HG03097 (cell line): ENCODE data around the gene CEP72.
"Not testable (repeated sequence)": the region's sequence is repeated elsewhere in the genome, so short reads cannot be mapped to it uniquely, and the experiment has no call there.

ENCODE experiments used
- ATAC-seq: cut with Tn5 transposase; IDR thresholded peaks from one replicate; pipeline ENCODE4 v1.9.1; 2021; ENCODE audit not compliant: unreplicated experiment, low FRiP score

The CEP72 gene

DNA sequence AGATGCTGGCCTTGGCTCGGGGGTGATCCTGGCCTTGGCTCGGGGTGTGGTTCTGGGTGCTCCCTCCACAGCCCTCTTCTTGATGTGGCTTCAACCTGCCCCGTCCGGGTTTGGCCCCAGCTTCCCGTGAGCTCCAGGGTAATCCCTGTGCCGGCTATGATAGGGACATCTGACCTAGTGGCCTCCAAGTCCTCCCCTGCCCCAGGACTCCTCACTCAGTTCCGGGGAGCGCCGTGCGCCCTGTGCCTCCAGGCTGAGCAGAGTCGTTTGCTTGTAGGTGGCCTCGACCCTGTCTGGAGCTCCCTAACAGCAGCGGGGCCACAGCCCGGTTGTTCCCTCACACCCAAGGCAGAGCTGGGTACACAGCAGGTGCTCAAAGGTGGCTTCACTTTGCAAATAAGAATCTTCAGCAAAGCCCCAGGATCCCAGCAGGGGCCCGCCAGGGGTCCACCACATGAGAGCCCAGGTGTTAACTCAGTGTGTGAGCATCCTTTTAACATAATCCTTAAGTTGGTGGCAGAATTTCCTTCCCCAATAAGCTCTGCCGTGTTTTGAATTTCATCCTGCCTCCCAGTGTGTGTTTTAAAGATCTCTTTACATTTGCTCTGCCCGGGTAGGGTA is 32.3 kb upstream of the CEP72 start:
- no peak for ATAC-seq

- no peak for ATAC-seq
Measured at GRCh38 chr5:580436-580835, 31.7 kb upstream of the CEP72 start.

DNA sequence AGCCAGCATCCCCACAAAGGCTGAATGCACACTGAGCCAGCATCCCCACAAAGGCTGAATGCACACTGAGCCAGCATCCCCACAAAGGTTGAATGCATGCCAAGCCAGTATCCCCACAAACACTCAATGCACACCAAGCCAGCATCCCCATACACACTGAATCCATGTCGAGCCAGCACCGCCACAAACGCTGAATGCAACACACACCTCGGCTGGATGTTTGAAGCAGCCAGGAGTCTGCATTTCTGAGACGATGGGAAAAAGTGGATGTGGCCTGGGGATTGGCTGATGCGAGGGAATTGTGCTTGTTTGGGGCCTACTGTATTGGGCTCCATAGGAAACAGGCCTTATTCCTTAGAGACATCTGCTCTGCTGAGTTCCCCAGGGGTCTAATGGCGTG is 30.9 kb upstream of the CEP72 start:
- ATAC-seq: no peak

DNA sequence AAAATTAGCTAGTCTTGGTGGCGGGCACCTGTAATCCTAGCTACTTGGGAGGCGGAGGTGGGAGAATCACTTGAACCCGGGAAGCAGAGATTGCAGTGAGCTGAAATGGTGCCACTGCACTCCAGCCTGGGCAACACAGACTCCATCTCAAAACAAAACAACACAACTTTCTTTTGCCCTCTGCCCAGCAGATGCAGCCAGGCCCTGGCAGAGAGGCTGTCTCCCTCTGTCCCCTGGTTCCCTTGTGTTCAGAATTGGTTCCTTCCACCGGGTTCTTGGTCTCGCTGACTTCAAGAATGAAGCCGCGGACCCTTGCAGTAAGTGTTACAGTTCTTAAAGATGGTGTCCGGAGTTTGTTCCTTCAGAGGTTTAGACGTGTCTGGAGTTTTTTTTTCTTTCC is 30.2 kb upstream of the CEP72 start:
- no peak for ATAC-seq

DNA sequence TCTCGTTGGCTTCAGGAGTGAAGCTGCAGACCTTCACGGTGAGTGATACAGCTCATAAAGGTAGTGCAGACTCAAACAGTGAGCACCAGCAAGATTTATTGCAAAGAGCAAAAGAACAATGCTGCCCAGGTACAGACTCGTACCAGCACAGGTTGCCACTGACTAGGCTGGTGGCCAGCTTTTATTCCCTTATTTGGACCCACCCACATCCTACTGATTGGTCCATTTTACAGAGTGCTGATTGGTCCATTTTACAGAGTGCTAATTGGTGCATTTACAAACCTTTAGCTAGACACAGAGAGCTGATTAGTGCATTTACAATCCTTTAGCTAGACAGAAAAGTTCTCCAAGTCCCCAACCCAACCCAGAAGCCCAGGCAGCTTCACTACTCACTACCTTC is 29.7 kb upstream of the CEP72 start:
- ATAC-seq: not testable (repeated sequence)

GRCh38 chr5:582936-583635 is 29.1 kb upstream of the CEP72 start:
- ATAC-seq: no peak

GRCh38 chr5:583645-584044 is 28.5 kb upstream of the CEP72 start:
- ATAC-seq: no peak

- no peak for ATAC-seq
Measured at GRCh38 chr5:584216-584615, 27.9 kb upstream of the CEP72 start.

- no peak for ATAC-seq
Measured at GRCh38 chr5:584846-585245, 27.3 kb upstream of the CEP72 start.

DNA sequence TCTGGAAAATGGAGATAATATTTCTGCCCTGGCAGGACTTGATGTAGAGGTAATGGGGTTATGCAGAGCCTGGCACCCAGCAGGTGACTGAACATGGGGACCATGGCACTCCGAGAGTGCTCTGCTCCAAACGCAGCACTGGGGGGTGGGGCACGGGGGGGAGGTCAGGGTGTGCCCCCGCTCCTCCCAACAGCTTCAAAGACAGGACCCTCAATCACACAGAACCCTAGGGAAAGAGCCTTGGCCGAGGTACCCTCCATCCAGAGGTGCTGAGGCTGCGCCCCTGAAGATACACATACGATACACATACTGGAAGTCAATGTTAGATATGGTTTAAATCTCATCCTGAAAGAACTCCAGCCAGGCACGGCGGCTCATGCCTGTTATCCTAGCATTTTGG is 26.6 kb upstream of the CEP72 start:
- ATAC-seq: no peak

DNA sequence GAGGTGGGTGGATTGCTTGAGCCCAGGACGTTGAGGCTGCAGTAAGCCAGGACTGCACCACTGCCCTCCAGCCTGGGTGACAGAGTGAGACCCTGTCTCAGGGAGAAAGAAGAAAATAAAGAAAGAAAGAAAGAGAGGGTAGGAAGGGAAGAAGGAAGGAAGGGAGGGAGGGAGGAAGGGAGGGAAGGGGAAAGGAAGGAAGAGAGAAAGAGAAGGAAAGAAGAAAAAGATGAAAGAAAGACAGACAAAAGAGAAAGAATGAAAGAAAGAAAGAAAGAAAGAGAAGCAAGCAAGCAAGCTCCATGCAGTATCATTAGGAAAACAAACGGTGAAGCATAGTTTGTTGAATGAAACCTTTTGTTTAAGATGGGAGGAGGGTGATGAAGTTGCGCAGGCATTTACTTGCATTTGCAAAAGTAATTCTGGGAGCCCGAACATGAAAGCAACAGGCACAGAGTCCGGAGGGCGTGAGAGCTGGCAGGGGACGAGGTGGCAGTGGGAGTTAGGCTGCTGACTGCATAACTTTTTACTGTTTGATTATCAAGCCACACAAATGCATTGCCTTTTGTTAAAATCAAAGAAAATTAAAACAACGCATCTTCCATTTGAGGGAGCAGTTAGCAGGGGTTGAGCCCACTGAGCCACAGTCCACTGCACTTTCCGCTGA is 26.0 kb upstream of the CEP72 start:
- ATAC-seq: no peak

- no peak for ATAC-seq
Measured at GRCh38 chr5:586751-587285, 25.3 kb upstream of the CEP72 start.

DNA sequence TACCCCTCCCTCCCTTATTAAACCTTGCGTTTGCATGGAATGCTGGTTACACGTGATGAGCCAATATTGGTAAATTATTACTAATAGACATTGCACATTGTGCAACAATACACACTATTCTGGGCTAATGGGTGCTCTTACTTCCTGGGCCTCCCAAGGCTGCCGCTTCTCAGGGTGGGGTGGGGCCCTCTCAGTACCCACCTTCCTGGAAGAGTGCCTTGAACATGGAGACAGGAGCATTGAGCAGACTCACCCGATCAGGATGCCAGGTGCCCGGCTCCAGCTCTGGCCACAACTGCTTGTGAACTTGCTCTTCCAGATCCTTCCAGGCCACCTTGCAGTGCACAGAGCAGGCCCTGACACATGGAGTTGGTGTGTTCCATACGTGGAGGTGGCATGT is 24.7 kb upstream of the CEP72 start:
- no peak for ATAC-seq

DNA sequence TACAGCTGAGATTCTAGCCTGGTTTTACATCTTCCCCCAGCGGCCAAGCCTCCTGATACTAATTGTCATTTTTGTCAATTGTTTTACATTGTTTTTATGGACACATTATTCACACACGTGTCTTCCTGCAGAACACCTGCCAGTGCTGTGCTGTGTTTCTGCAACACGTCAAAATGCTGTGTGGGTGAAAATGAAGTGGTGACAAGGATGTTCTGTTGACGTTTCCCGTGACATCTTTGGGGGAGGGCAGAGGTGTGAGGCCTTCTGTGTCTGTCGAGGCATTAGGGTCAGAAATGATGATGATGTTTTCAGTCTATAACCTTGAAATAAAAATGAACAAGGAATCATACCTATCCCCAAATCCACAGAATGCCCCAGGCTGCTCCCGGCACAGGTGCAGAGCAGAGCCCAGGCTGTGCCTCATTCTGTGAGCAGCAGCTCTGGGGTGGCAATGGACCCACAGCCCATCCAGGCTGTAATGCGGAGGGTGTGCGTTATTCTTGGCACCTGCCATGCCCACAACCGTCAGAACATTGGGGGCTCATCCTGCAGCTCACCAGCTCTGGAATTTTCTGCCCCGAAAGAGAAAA is 23.6 kb upstream of the CEP72 start:
- ATAC-seq: no peak

DNA sequence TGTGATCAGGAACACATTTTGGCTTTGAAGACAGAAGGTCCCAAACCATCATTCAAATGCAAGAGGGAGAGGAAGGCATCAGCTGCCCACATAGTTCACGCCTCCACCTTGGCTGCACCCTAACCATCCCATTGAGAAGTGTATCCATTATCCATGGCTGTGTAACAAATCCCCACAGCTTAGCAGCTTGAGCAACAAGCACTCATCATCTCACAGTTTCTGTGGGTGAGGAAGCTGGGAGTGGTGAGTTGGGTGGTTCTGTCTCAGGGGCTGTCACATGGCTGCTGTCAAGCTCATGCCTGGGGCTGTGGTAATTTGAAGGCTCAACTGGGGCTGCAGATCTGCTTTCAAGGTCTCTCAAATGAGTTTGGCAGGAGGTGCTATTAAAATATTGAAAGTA is 23.0 kb upstream of the CEP72 start:
- ATAC-seq: no peak

- ATAC-seq: no peak
Measured at GRCh38 chr5:589588-589987, 22.6 kb upstream of the CEP72 start.

- ATAC-seq: no peak
Measured at GRCh38 chr5:590346-590745, 21.8 kb upstream of the CEP72 start.

DNA sequence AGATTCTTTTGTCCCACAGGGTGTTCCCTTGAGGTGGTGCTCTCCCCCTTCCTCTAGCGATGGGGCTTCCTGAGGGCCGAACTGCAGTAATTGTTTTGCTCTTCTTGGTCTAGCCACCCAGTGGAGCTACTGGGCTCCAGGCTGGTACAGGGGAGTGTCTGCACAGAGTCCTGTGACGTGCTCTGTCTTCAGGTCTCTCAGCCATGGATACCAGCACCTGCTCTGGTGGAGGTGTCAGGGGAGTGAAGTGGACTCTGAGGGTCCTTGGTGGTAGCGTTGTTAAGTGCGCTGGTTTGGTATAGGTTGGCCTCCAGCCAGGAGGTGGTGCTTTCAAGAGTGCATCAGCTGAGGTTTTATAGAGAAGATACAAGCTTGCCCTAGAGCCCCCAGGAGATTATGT is 20.4 kb upstream of the CEP72 start:
- no peak for ATAC-seq

- no peak for ATAC-seq
Measured at GRCh38 chr5:592158-592557, 20.0 kb upstream of the CEP72 start.

- ATAC-seq: no peak
Measured at GRCh38 chr5:593511-593910, 18.6 kb upstream of the CEP72 start.

GRCh38 chr5:594226-594860 is 17.8 kb upstream of the CEP72 start:
- ATAC-seq: no peak
